NCI-H128 (cell line): ENCODE data around the gene TOP2B.

ENCODE experiments used
- DNase-seq: peaks from one replicate; lab custom pipeline; 2025; ENCODE audit not compliant: unreplicated experiment; lab: John Stamatoyannopoulos, UW

TOP2B gene

GRCh38 chr3:25585361-25586166 is 79.1 kb downstream of the TOP2B start:
- no peak for DNase-seq

GRCh38 chr3:25584011-25584789 is 80.5 kb downstream of the TOP2B start:
- DNase-seq: no peak

- no peak for DNase-seq
Observed at GRCh38 chr3:25583343-25583742, 81.4 kb downstream of the TOP2B start.

- no peak for DNase-seq
Observed at GRCh38 chr3:25582242-25582641, 82.5 kb downstream of the TOP2B start.

GRCh38 chr3:25581823-25582222 is 82.9 kb downstream of the TOP2B start:
- no peak for DNase-seq

GRCh38 chr3:25581335-25581734 is 83.4 kb downstream of the TOP2B start:
- DNase-seq: no peak

GRCh38 chr3:25580534-25580933 is 84.2 kb downstream of the TOP2B start:
- DNase-seq: no peak

- DNase-seq: no peak
Observed at GRCh38 chr3:25578059-25578458, 86.6 kb downstream of the TOP2B start.

- DNase-seq: no peak
Observed at GRCh38 chr3:25576831-25577454, 87.8 kb downstream of the TOP2B start.

- no peak for DNase-seq
Observed at GRCh38 chr3:25576146-25576545, 88.6 kb downstream of the TOP2B start.

- no peak for DNase-seq
Observed at GRCh38 chr3:25575001-25575400, 89.7 kb downstream of the TOP2B start.

GRCh38 chr3:25574172-25574765 is 90.4 kb downstream of the TOP2B start:
- DNase-seq: no peak

GRCh38 chr3:25573386-25574171 is 91.1 kb downstream of the TOP2B start:
- DNase-seq: no peak

GRCh38 chr3:25572919-25573385 is 91.8 kb downstream of the TOP2B start:
- no peak for DNase-seq

GRCh38 chr3:25572336-25572735 is 92.4 kb downstream of the TOP2B start:
- no peak for DNase-seq

GRCh38 chr3:25571285-25571684 is 93.4 kb downstream of the TOP2B start:
- DNase-seq: no peak

GRCh38 chr3:25568525-25569078 is 96.1 kb downstream of the TOP2B start:
- no peak for DNase-seq

- DNase-seq: no peak
Observed at GRCh38 chr3:25567806-25568524, 96.7 kb downstream of the TOP2B start.

GRCh38 chr3:25567388-25567787 is 97.3 kb downstream of the TOP2B start:
- no peak for DNase-seq
